Chondrocyte (in vitro differentiated cells): ENCODE measurements around the gene SGCD. TPM values are rescaled to one million over a fixed set of nuclear protein-coding genes. Genes with fewer than 3 reads are reported as not detected.

Experiments
- DNase-seq: peaks from one replicate; pipeline ENCODE4 v3.0.0; 2021; ENCODE audit warnings: mixed read lengths, low spot score
- H3K27ac Mint-ChIP-seq: one replicate; pipeline ENCODE4 v1.8.0; 2021; ENCODE audit warnings: mild to moderate bottlenecking, moderate library complexity, mixed read lengths; ENCODE audit not compliant: unreplicated experiment
- H3K27me3 Mint-ChIP-seq: 2 replicates; pipeline ENCODE4 v1.8.0; 2021; ENCODE audit warnings: low read depth, mixed read lengths
- H3K36me3 Mint-ChIP-seq: 2 replicates; pipeline ENCODE4 v1.8.0; 2021; ENCODE audit warnings: low read depth, mixed read lengths
- H3K4me1 Mint-ChIP-seq: 2 replicates; pipeline ENCODE4 v1.8.0; 2021; ENCODE audit warnings: low read depth, mild to moderate bottlenecking, mixed read lengths
- H3K4me3 Mint-ChIP-seq: one replicate; pipeline ENCODE4 v1.8.0; 2021; ENCODE audit warnings: mild to moderate bottlenecking, moderate library complexity, mixed read lengths; ENCODE audit not compliant: unreplicated experiment
- H3K9me3 Mint-ChIP-seq: 2 replicates; pipeline ENCODE4 v1.8.0; 2021; ENCODE audit warnings: low read depth, mixed read lengths
- total RNA-seq: library from RNA; stranded (reverse); gene quantifications from 3 replicates; pipeline ENCODE4 v1.2.1, GENCODE V29; 2021
- TF ChIP-seq, protein P1 (sequence below): fragments of 200-600 bp; sonication (generic); IDR thresholded peaks from 2 replicates; pipeline ENCODE4 v1.5.0; 2021; ENCODE audit warnings: antibody characterized with exemption, mild to moderate bottlenecking, moderate library complexity

SGCD gene
- total RNA-seq, 1 donor from 2014 or later = 8.4 TPM

DNA sequence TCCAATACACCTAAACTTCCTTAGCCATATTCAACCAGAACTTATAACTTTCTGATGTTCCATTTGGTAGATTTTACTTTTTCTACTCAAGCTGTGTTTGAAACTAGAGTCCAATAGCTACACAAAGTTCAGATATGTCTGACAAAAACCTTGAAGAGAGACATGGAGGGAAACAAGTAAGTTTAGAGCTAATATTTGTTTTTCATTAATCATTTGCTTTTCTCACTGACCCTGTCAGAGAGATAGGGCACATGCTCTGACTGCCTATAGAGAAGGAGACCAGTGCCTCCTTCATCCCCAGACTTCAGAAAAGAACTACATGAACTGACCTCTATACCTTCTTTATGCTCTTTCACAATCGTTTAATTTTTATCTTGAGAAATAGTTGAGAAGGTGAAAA lies 366.1 kb downstream of the SGCD start:
- H3K4me3 Mint-ChIP-seq = no peak overlapping the region
- no peak for DNase-seq
- peaks cover 2% of the 10 kb centered on the region for H3K27me3 Mint-ChIP-seq
- peaks cover 2% of the 10 kb centered on the region for H3K36me3 Mint-ChIP-seq
- no peak overlapping the region for H3K27ac Mint-ChIP-seq
- no peaks in the 10 kb centered on the region for H3K4me1 Mint-ChIP-seq
- TF ChIP-seq, protein P1, sequence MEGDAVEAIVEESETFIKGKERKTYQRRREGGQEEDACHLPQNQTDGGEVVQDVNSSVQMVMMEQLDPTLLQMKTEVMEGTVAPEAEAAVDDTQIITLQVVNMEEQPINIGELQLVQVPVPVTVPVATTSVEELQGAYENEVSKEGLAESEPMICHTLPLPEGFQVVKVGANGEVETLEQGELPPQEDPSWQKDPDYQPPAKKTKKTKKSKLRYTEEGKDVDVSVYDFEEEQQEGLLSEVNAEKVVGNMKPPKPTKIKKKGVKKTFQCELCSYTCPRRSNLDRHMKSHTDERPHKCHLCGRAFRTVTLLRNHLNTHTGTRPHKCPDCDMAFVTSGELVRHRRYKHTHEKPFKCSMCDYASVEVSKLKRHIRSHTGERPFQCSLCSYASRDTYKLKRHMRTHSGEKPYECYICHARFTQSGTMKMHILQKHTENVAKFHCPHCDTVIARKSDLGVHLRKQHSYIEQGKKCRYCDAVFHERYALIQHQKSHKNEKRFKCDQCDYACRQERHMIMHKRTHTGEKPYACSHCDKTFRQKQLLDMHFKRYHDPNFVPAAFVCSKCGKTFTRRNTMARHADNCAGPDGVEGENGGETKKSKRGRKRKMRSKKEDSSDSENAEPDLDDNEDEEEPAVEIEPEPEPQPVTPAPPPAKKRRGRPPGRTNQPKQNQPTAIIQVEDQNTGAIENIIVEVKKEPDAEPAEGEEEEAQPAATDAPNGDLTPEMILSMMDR = no peak
- H3K9me3 Mint-ChIP-seq = no peaks in the 10 kb centered on the region

DNA sequence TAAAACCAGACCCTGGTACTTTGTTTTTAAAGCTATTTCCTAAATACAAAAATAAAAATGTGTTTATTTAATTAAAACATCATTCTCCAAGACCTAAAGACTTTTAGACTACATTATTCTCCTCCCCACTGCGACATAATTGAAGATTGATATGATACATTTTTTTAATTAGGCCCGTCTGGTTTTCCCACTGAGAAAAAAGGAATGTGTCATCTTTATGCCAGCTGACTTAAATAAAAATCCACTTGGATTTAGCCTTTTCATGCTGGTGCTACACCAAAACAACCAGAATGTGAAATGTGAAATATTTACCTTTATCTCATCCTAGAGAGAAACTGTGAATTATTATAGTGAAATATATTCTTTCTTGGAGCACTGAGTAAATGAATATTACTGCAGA lies 367.6 kb downstream of the SGCD start:
- H3K4me1 Mint-ChIP-seq = no peaks in the 10 kb centered on the region
- H3K27ac Mint-ChIP-seq = no peak overlapping the region

DNA sequence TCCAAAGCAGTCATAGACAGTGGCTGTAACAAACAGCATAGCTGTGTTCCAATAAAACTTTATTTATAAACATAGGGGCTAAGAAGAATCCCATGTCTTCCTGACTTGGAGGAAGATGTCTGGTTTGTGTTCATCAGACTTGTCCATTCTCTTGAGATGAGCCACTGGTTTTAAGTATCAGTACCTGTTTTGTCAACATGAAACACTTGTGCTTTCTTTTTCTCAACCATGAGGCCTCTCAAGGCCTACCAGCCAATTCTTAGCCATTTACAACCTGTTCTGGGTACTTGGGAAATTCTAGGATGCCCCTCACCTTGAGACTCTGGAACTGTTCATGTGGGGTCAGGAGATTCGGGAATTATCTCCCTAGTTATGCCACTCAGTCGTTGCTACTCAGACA lies 368.8 kb downstream of the SGCD start:
- H3K27me3 Mint-ChIP-seq = peaks cover 2% of the 10 kb centered on the region
- no peak overlapping the region for H3K27ac Mint-ChIP-seq

More for the DNA sequence above, 367.6 kb downstream of the SGCD start:
- peaks cover 2% of the 10 kb centered on the region for H3K36me3 Mint-ChIP-seq
- no peak for DNase-seq
- H3K27me3 Mint-ChIP-seq = peaks cover 2% of the 10 kb centered on the region
- TF ChIP-seq, protein P1 = no peak
- no peaks in the 10 kb centered on the region for H3K9me3 Mint-ChIP-seq
- no peak overlapping the region for H3K4me3 Mint-ChIP-seq

DNA sequence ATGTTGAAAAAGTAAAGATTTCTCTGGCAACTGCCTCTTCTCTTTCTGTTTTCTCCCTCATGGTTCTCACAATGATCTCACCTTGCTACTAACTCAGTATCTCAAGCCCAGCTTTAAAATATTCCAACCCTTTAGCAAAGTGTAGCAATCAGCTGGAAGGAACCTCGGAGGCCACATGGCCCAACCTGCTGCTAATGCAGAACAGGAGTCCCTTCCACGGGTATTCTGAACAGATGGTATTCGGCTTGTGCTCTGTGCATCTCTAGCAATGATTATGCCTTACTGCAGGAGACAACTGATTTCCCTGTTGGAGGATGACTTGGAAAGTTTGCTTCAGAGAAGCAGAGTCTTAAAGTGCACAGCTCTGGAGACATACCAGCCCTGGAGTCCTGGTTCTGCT lies 371.4 kb downstream of the SGCD start:
- Mint-ChIP-seq H3K4me3 (no peak overlapping the region), H3K36me3 (peaks cover 2% of the 10 kb centered on the region), H3K4me1 (no peaks in the 10 kb centered on the region), H3K27me3 (no peaks in the 10 kb centered on the region), H3K27ac (no peak overlapping the region), H3K9me3 (no peaks in the 10 kb centered on the region)
- TF ChIP-seq, protein P1 = no peak
- DNase-seq = no peak

More for the DNA sequence above, 368.8 kb downstream of the SGCD start:
- DNase-seq = no peak
- no peaks in the 10 kb centered on the region for H3K4me1 Mint-ChIP-seq
- no peak overlapping the region for H3K4me3 Mint-ChIP-seq
- H3K9me3 Mint-ChIP-seq = no peaks in the 10 kb centered on the region
- H3K36me3 Mint-ChIP-seq = peaks cover 2% of the 10 kb centered on the region
- TF ChIP-seq, protein P1 = no peak

DNA sequence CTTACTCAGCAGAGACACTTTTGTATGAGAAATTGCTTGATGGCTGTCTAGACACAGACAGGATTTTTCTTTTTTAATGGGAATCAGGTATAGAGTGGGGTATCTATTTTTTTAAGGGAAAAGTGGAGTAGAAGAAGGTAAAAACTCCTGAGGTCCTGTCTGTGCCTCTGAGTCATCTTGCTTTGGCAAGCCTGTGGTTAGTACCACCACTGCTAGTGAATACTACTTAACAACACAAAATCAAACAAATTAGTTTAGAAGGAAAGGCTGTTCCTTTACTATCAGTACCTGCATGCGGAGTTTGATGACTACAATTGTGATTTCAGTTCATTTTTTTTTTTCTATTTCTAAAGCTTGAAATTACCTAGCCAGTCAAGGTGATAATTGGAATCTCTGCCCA lies 372.2 kb downstream of the SGCD start:
- TF ChIP-seq, protein P1 = no peak
- DNase-seq = no peak
- Mint-ChIP-seq H3K36me3 (peaks cover 2% of the 10 kb centered on the region), H3K9me3 (no peaks in the 10 kb centered on the region), H3K27me3 (no peaks in the 10 kb centered on the region), H3K27ac (no peak overlapping the region), H3K4me1 (peaks cover 6% of the 10 kb centered on the region), H3K4me3 (no peak overlapping the region)
